Brain pericyte (primary cell): ENCODE data around the gene FOXL3.
"Not testable (repeated sequence)": the region's sequence is repeated elsewhere in the genome, so short reads cannot be mapped to it uniquely, and the experiment has no call there.

Source experiments
- DNase-seq: peaks from one replicate; pipeline ENCODE4 v3.0.0-alpha.2; 2012; ENCODE audit warnings: low read depth, low spot score

The FOXL3 gene

DNA sequence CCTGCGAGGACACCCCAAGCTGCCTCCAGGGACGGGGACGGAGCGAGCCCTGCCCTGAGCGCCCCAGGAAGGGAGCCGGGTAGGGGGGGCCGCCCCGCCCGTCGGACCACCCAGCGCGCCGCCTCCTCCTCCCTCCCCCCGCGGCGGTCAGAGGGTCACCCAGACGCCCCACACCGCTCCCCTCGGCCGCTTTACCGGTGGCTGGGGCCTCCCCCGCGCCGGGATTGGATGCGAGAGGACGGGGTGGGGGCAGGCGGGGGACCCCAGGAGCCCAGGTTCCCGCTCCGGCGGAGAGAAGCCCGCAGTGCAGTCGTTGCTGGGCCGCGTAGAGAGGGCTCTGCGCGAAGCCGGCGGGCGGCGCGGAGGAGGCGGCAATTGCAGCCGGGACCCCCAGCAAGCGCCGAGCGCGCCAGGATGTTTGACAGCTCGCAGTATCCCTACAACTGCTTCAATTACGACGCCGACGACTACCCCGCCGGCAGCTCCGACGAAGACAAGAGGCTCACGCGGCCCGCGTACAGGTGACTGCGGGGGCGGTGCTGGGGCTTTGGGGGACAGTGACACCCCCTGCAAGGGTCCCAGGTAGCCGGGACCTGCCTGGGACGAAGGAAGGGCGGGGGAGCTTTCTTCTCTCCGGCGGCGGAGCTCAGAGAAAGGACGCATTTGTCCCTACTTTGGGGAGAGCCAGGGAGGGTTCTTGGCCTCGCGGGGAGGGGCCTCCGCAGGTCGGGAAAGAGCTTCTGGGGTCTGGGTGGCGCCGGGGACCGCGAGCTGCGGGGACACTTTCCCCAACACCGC, at the start of gene FOXL3:
Gene FOXL3 (plus strand): TSS at position 415 of the 798 bp plus-strand sequence. CDS start 0 bp downstream, at position 415.
- no peak for DNase-seq

DNA sequence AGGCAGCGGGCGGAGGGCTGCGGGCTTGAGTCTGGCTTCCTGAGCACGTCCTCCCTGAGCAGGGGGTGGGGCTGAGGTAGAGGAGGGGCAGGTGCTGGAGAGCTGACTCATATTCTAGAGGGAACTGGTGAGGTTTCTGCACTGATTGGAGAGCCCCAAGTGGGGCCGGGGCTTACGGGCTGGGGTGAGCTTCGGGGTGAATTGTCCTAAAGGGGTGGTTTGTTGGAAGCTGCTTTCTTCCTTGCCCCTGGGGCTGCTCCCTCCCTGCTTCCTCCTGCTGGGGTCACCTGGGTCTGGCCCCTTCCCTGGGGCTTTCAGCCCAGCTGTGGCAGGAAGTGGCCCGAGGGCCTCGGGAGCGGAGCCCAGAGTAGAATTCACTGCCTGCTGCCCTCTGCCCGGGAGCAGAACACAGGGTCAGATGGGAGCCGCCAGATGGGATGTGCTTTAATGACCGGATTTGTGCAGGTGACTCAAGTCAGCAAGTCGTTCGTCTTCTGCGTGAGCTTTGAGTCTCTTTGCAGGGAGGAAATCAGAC, 49.0 kb upstream of the FOXL3 start:
- DNase-seq: no peak

DNA sequence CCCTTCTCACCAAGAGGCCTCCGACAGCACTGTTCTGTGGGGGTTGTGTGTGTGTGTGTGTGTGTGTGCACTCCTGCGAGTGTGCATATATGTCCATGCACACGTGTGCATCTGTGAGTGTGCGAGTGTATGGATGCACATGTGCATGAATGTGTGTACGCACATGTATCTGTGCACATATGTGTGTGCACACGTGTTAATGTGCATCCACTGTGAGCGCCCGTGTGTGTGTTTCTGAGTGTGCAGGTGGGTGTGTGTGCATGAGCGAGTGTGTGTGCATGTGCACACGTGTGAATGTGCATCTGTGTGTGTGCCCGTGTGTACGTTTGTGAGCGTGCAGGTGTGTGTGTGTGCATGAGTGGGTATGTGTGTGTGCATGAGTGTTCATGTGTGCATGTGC, 48.5 kb upstream of the FOXL3 start:
- DNase-seq: no peak

DNA sequence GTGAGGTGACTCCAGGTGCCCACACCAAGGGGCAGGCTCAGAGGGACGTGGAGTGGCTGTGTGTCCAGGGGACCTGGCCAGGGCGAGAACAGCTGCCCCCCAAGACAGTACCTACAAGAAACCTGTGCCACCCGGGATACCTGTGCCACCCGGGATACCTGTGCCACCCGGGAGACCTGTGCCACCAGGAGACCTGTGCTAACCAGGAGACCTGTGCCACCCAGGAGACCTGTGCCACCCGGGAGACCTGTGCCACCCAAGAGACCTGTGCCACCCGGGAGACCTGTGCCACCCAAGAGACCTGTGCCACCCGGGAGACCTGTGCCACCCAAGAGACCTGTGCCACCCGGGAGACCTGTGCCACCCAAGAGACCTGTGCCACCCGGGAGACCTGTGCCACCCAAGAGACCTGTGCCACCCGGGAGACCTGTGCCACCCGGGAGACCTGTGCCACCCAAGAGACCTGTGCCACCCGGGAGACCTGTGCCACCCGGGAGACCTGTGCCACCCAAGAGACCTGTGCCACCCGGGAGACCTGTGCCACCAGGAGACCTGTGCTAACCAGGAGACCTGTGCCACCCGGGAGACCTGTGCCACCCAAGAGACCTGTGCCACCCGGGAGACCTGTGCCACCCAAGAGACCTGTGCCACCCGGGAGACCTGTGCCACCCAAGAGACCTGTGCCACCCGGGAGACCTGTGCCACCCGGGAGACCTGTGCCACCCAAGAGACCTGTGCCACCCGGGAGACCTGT, 47.0 kb upstream of the FOXL3 start:
- not testable (repeated sequence) for DNase-seq

DNA sequence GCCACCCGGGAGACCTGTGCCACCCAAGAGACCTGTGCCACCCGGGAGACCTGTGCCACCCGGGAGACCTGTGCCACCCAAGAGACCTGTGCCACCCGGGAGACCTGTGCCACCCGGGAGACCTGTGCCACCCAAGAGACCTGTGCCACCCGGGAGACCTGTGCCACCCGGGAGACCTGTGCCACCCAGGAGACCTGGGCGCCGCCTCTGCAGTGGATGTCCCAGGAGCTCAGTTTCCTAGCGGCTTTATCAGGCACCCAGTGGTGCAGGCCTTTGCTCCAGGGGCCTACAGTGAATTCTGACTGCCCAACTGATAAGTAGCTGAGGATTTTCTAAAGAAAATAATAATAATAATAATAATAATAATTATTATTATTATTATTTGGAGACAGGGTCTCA, 46.4 kb upstream of the FOXL3 start:
- not testable (repeated sequence) for DNase-seq

DNA sequence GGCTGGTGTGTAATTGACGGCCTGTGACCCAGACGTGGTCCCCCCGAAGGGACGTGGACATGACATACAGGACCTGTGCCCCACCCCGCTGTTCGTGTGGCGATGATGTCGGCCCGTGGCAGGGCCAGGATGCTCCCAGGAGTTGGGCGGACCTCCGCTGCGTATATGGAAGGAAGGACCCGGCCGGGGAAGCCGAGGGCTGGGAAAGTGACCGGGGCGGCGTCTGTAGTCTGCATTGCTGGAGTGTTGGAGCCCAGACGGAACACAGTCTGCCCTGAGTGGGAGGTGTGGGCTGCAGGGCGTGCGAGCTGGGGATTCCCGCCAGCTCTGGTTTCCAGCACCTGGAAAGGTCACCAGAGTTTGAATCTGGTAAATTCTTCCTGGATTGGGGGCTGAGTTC, 45.0 kb upstream of the FOXL3 start:
- DNase-seq: no peak

DNA sequence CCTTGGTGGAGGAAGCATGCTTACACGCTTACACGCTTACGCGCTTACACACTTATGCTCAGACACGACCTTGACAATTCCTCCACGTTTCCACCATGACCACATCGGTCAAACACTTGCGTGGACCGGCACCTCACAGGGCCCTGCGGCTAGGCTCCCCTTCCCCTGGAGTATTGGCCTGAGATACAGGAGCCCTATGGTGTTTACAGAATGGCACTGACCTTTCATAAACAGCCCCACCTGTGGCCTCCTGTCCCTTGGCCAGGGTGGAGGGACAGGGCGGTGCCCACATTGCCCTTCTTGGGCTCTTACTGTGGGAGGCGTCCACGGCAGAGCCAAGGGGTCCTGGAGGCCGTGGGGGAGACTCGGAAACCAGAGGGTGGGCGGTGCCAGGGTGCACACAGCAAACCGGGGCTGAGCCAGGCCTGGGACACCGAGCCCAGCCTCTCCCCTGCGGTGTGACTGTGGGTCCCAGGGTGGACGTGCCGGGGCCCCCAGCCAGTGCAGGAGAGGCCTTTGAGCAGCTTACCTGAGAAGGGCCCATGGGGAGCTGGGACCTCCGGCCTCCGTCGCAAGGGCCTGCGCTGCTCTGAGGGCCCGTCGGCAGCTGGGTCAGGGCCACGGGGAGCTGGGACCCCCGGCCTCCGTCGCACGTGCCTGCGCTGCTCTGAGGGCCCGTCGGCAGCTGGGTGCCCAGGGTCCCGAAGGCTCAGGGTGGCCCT, 44.2 kb upstream of the FOXL3 start:
- DNase-seq: no peak

DNA sequence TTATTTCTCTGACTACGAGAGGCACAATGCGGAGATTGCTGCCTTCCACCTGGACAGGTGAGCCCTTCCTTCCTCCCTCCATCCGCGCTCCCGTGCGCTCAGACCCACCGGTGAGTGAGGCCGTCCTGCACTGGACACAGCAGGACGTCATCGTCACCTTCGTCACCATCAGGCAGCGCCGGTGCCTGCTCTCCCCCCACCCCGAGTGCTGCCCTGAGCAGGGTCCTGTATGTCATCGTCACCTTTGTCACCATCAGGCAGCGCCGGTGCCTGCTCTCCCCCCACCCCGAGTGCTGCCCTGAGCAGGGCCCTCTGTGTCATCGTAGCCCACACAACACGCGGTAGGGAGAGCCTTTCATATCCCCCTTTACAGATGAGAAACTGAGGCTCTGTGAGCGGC, 43.5 kb upstream of the FOXL3 start:
- no peak for DNase-seq

DNA sequence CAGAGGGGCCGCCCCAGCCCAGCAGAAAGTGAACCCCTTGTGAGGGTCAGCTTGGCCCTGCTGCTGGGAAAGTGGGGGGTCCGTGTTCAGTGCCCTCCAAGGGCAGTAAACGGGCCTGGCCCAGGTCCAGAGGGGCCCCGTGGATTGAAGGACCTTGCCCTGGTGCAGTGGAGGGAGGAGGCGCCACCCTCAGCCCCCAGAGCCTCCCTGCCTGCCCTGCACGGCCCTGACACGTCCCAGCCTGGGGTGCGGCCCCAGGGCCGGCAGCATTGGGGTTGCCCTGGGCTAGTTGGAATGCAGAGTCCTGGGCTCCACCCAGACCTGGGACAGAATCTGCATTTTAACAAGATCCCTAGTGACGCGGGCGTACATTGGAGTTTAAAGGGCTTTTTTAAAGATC, 42.8 kb upstream of the FOXL3 start:
- DNase-seq: no peak

DNA sequence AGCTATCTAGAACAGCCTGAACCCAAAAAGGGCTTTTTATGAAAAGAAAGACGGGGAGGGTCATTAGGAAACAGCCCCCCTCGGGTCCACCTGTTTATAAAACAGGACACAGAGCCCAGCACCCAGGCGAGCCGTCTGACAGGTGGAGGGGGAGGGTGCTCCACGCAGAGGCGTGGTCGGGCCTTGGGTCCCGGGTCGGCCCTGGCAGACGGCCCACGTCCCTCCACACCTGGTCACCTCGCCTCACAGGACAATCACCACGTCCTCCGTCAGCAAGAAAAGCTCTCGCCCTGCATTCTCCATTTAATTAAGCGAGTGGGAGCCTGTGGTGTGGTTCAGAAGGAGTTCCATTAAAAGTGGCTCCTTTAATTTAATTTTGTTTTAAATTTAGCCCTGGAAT, 42.3 kb upstream of the FOXL3 start:
- no peak for DNase-seq

DNA sequence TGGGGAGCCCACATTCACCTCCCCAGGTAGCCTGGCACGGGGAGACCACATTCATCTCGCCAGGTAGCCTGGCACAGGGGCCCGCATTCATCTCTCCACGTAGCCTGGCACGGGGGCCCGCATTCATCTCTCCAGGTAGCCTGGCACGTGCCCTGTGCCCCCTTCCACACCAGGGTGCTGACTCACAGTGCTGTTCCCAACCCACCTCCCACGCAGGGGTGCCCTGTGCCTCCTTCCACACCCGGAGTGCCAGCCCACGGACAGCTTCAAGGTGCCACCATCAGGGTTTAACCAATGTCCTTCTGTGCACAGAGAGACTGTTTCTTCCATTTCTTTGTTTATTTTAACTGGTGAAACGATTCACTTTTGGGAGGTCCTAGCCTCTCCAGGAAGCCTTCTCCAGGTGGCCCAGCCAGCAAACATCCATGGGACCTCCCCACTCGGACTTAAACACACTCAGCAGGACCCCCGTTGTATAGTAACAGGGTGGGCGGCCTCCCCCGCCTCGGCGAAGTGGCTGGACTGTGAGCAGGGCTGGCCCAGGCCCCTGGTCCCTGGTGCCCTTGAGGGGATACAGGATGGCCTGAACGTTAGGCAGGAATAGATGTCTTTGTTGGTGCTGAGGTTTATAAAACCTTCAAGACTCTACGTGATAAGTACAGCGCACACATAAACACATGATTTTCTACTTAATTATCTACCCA, 41.1 kb upstream of the FOXL3 start:
- no peak for DNase-seq

DNA sequence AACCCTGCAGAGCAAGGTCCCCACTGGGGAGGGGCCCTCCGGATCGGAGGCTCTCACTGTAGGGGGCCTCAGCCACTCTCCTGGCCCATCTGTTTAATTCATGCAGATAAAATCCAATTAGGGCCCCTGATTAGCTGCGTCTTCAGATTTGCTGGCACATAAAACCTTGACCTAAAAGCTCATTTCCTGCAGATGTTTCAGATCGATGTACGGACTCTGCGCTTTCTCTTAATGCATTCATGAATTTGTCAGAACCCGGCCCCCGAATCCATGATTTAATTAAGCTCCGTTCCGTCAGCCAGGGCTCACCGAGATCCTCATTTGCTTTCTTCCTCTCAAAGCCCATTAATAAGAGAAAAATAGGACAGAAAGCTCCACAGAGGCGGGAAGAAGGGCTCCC, 40.0 kb upstream of the FOXL3 start:
- no peak for DNase-seq

DNA sequence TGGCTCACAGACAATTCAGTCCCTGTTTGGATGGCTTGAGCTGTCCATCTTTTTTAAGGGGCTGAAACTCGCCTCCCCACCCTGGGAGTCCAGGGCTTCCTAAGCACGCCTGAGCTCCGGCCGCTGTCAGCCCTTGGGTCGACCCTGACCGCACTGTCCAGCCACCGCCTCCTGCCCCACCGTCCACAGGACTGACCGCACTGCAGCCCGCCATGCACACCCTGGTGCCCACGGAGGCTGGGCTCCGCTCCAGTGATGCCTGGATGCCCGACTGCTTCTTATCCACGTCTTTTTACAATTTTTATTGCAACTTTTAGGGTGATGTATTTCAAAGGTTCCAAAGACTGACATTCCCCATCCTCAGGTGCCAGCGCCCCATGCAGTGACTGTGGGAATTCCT, 39.4 kb upstream of the FOXL3 start:
- DNase-seq: no peak

DNA sequence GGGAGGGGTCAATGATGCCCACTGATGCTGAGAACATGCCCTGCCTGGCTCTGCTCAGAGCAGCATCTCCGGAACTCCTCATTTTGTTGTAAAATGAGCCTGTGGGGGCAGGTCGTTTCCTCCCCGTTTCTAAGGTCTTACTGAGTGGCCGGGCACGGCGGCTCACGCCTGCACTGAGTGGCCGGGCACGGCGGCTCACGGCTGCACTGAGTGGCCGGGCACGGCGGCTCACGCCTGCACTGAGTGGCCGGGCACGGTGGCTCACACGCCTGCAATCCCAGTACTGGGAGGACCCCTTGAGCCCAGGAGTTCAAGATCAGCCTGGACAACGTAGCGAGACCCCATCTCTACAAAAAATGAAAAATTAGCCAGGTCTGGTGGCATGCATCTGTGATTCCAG, 39.0 kb upstream of the FOXL3 start:
- DNase-seq: no peak

DNA sequence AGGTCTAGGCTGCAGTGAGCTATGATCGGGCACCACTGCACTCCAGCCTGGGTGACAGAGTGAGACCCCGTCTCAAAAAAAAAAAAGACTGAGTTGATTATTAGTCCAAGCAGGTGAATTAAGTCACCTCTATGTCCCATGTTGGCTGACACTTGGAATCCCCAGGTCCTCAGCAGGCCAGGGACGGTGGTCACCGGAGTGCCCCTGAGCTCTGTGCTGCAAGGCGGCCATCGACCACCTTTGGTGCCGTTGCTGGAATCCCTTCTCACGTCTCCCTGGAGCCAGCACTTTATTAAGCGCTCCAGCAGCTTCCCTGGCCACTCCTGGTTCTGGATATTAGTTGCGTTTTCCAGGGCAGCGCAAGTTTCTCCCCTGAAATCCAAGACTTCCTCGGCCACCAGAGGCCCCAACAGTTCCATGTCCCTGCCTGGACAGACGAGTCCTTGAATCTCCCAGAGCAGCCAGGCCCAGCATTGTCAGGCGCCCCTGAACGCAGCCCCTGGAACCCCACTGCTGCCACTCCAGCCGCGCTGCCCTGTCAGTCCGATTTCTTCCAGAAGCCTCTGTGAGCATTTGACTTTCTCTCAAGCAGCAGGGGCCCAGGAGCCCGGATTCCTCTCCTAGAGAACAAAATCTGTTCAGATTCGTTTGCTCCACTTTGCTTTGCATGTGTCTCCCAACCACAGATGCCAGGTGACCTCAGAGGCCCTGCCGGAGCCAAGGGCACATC, 38.4 kb upstream of the FOXL3 start:
- no peak for DNase-seq

DNA sequence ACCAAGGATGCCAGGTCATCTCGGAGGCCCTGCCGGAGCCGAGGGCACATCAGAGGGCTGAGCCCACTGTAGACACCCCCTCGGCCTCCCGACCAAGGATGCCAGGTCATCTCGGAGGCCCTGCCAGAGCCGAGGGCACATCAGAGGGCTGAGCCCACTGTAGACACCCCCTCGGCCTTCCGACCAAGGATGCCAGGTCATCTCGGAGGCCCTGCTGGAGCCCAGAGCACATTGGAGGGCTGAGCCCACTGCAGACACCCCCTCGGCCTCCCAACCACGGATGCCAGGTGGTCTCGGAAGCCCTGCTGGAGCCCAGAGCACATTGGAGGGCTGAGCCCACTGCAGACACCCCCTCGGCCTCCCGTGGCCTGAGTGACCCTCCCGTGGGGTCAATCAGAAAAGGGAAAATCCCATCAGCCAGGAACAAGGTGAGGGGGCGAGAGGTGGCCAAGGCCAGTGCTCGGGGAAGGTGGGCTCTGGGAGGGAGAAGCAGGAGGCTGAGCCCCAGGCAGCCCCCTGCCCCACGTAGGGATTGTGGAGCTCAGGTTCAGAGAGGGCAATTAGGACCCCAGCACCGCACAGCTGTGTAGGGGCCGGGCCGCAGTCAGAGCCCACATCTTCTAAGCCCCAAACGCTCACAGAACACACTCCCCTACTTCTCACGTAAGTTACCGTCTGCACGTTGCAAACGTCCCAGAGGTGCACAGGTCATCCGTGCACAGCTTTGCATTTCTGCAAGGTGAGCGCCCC, 37.6 kb upstream of the FOXL3 start:
- no peak for DNase-seq

DNA sequence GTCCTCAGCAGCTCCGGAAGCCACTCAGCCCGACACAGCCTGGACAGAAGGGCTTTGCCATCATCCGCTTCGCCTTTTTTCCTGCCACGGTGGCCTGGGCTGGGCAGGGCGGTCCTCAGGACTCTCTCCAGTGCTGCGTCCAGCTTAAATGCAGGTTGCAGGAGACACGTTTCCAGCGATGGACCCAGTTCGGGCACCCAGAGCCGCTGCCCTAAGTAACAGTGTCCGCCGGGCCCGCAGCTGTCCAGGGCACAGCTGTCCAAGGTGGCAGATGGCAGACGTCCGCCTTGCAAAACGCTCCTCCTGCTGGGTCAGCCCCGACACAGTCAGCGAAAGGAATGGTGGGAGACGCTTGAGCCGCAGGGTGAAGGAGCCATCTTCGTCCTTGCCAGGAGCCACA, 37.0 kb upstream of the FOXL3 start:
- no peak for DNase-seq

DNA sequence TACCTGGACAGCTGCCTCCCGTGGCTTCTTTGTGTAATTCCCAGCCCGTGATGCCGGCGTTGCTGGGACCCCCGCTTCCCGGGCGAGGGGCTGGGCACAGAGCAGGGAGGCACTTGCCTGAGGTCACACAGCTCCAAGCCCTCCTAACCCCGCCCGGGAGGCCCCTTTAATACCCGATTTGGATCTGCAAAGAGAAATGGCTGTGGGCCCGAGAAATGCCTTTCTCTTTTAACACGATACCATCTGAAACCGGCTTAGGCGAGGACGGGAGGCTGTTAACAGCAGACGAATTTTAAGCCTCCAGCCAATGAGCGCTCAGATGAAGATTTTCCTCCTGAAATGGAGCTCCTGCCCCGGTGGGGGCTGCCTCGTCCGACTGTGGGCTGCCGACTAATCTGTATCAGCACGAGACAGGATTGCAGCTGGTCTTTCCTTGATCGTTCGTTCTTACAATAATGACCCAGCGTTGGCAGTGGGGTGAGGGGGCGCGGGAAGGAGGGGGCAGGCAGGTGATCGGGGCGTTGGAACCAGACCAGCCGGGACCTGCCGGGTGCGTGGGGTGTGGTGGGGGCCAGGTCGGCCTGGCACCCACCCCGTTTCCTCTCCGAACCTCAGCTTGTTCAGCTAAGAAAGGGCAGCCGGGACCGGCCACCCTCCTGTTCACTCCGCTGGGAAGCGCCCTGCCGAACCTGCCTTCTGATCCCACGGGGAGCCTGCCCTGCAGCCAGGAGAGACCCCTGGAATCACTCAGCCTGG, 36.2 kb upstream of the FOXL3 start:
- DNase-seq: no peak

DNA sequence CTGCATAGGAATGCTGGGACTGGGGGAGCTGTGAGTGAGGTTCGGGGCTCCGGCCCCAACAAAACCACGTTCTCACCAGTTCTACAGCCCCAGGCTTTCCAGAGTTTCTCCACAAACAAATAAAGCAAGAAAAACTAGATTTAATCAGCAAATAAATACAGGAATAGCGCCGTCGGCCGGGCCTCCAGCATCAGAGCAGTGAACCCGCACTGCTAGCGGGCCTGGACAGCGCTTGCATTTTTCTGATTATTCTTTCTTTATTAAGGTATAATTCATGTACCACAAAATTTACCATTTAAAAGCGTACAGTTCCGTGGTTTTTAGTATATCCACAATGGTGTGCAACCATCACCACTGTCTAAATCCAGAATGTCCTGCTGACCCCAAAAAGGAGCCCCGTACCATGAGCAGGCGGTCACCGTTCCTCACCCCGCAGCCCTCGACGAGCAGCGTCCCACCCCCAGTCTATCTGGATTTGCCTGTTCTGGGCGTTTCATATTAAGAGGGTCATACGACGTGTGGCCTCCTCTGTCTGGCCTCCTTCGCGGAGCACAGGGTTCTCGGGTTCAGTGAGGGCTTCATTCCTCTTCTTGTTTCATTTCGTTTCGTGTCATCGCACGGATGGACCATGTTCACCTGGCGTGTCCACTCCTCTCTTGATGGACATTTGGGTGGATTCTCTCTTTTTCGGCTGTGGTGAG, 35.5 kb upstream of the FOXL3 start:
- no peak for DNase-seq
